NB4 (cell line): ENCODE data around the gene CASZ1.

ENCODE experiments used
- CTCF ChIP-seq: IDR thresholded peaks from one replicate; pipeline ENCODE4 v1.5.1; 2012; ENCODE audit warnings: low read depth, low read length
- MAX ChIP-seq: IDR thresholded peaks from 2 replicates; pipeline ENCODE4 v1.6.1; 2011; ENCODE audit warnings: low read depth, low read length
- MYC ChIP-seq: IDR thresholded peaks from 2 replicates; pipeline ENCODE4 v1.6.1; 2011; ENCODE audit warnings: low read depth, low read length
- POLR2A ChIP-seq: IDR thresholded peaks from 2 replicates; pipeline ENCODE4 v1.6.1; 2011; ENCODE audit warnings: mild to moderate bottlenecking; ENCODE audit not compliant: insufficient read length; ENCODE audit errors: extremely low read depth

- TF ChIP-seq POLR2A (no peak), CTCF (no peak), MAX (no peak), MYC (no peak)
Measured at GRCh38 chr1:10674700-10675609, 121.5 kb downstream of the CASZ1 start.
